Mesenchymal stem cell (in vitro differentiated cells and primary cell): ENCODE data around the gene FIGNL2.

Experiments
- DNase-seq: peaks from one replicate; pipeline ENCODE4 v3.0.0-alpha.2; 2013
- H2AFZ ChIP-seq: one replicate; pipeline ENCODE4 v1.6.1; 2013; ENCODE audit warnings: low read depth, mild to moderate bottlenecking, control low read depth, inconsistent platforms, low read length, moderate library complexity
- H2AK5ac ChIP-seq: 2 replicates; pipeline ENCODE4 v1.6.1; 2013; ENCODE audit warnings: low read length, moderate library complexity, mild to moderate bottlenecking, inconsistent platforms; ENCODE audit not compliant: severe bottlenecking
- H2BK120ac ChIP-seq: one replicate; pipeline ENCODE4 v1.6.1; 2013; ENCODE audit warnings: low read depth, mild to moderate bottlenecking, inconsistent platforms, low read length, moderate library complexity
- H2BK12ac ChIP-seq, 2 experiments: one replicate each; pipeline ENCODE4 v1.6.1; 2013; ENCODE audit warnings: inconsistent platforms in 2 of 2, low read length in 2 of 2, mild to moderate bottlenecking in 2 of 2, moderate library complexity in 2 of 2, control low read depth in 1 of 2
- H2BK15ac ChIP-seq: one replicate; pipeline ENCODE4 v1.6.1; 2013; ENCODE audit warnings: mild to moderate bottlenecking, low read depth, inconsistent platforms; ENCODE audit not compliant: poor library complexity, severe bottlenecking
- H2BK5ac ChIP-seq: 2 replicates; pipeline ENCODE4 v1.6.1; 2013; ENCODE audit warnings: low read depth, mild to moderate bottlenecking, low read length, control low read depth, inconsistent platforms; ENCODE audit not compliant: poor library complexity, severe bottlenecking
- H3K14ac ChIP-seq, 2 experiments: one replicate each; pipeline ENCODE4 v1.6.1; 2013; ENCODE audit warnings: inconsistent platforms in 2 of 2, low read length in 2 of 2, control low read depth in 1 of 2, mild to moderate bottlenecking in 1 of 2, moderate library complexity in 1 of 2
- H3K18ac ChIP-seq, 2 experiments: one replicate each; pipeline ENCODE4 v1.6.1; 2013; ENCODE audit warnings: inconsistent platforms in 2 of 2, low read length in 2 of 2, control low read depth in 1 of 2, low read depth in 1 of 2, mild to moderate bottlenecking in 1 of 2
- H3K23ac ChIP-seq, 2 experiments: one replicate each; pipeline ENCODE4 v1.6.1; 2013; ENCODE audit warnings: inconsistent platforms in 2 of 2, low read length in 2 of 2, mild to moderate bottlenecking in 2 of 2, moderate library complexity in 2 of 2, control low read depth in 1 of 2
- H3K27ac ChIP-seq: 2 replicates; pipeline ENCODE4 v1.5.1; 2013; ENCODE audit warnings: mild to moderate bottlenecking, moderate library complexity, low read length, control low read depth, inconsistent platforms; ENCODE audit not compliant: poor library complexity, severe bottlenecking
- H3K27me3 ChIP-seq, 2 experiments: 2 replicates each; pipeline versions ENCODE4 v1.6.1 to v1.7.0; 2013; ENCODE audit warnings: low read length in 2 of 2, mild to moderate bottlenecking in 2 of 2, moderate library complexity in 2 of 2, control low read depth in 1 of 2, inconsistent platforms in 1 of 2; ENCODE audit not compliant: control insufficient read depth in 1 of 2, insufficient read depth in 1 of 2
- H3K36me3 ChIP-seq, 2 experiments: 2 replicates each; pipeline versions ENCODE4 v1.6.1 to v1.7.0; 2013; ENCODE audit warnings: low read length in 2 of 2, control low read depth in 1 of 2, inconsistent platforms in 1 of 2, low read depth in 1 of 2, mild to moderate bottlenecking in 1 of 2; ENCODE audit not compliant: insufficient read depth in 2 of 2, control insufficient read depth in 1 of 2
- H3K4ac ChIP-seq, 2 experiments: one replicate each; pipeline ENCODE4 v1.6.1; 2013; ENCODE audit warnings: inconsistent platforms in 2 of 2, low read length in 2 of 2, mild to moderate bottlenecking in 2 of 2, moderate library complexity in 2 of 2, control low read depth in 1 of 2, low read depth in 1 of 2
- H3K4me1 ChIP-seq: 2 replicates; pipeline ENCODE4 v1.6.1; 2013; ENCODE audit warnings: low read depth, low read length, control low read depth; ENCODE audit not compliant: control insufficient read depth, insufficient read depth
- H3K4me2 ChIP-seq: 2 replicates; pipeline ENCODE4 v1.6.1; 2013; ENCODE audit warnings: low read length, mild to moderate bottlenecking, inconsistent platforms; ENCODE audit not compliant: poor library complexity, severe bottlenecking
- H3K4me3 ChIP-seq, 2 experiments: 2 replicates each; pipeline versions ENCODE4 v1.5.1 to v1.7.0; 2013; ENCODE audit warnings: low read length in 2 of 2, mild to moderate bottlenecking in 2 of 2, control low read depth in 1 of 2, low read depth in 1 of 2; ENCODE audit not compliant: insufficient read depth in 1 of 2
- H3K79me1 ChIP-seq: replicated peaks from 2 replicates; pipeline ENCODE4 v1.6.1; 2013; ENCODE audit warnings: mild to moderate bottlenecking, control low read depth, low read length, inconsistent platforms; ENCODE audit not compliant: poor library complexity, severe bottlenecking
- H3K9ac ChIP-seq: 2 replicates; pipeline ENCODE4 v1.7.0; 2013; ENCODE audit warnings: mild to moderate bottlenecking, low read length, moderate library complexity
- H3K9me3 ChIP-seq: 2 replicates; pipeline ENCODE4 v1.7.0; 2013; ENCODE audit warnings: mild to moderate bottlenecking, low read length; ENCODE audit not compliant: control insufficient read depth
- H4K8ac ChIP-seq: one replicate; pipeline ENCODE4 v1.6.1; 2013; ENCODE audit warnings: inconsistent platforms, mild to moderate bottlenecking, low read length, moderate library complexity
- H4K91ac ChIP-seq: one replicate; pipeline ENCODE4 v1.6.1; 2013; ENCODE audit warnings: mild to moderate bottlenecking, low read length, inconsistent platforms
- WGBS: methylation state at CpG from one replicate; pipeline ENCODE4 v1.1.7; 2013; ENCODE audit warnings: mixed read lengths; 5-methylcytosine and 5-hydroxymethylcytosine counted together

FIGNL2 gene

GRCh38 chr12:51841727-51842126 is 6.8 kb downstream of the FIGNL2 start:
- WGBS = 76% methylated on average over 6 of the region's 6 CpGs
- no peak overlapping the region for H3K9ac ChIP-seq
- no peak overlapping the region for H3K14ac ChIP-seq
- H3K27me3 ChIP-seq = peaks cover 90 to 91% of the 10 kb centered on the region in 2 experiments
- no peak overlapping the region for H2BK12ac ChIP-seq
- no peak overlapping the region for H4K91ac ChIP-seq
- peaks cover 6% of the 10 kb centered on the region for H3K4me1 ChIP-seq
- no peak overlapping the region for H3K4ac ChIP-seq
- H3K18ac ChIP-seq = no peak overlapping the region
- no peak overlapping the region for H2BK15ac ChIP-seq
- H2AFZ ChIP-seq = no peak overlapping the region
- H3K79me1 ChIP-seq = no peaks in the 10 kb centered on the region
- no peak overlapping the region for H2BK120ac ChIP-seq
- H3K9me3 ChIP-seq = no peaks in the 10 kb centered on the region
- H3K4me2 ChIP-seq = no peak overlapping the region
- no peak overlapping the region for H2AK5ac ChIP-seq
- H3K27ac ChIP-seq = no peak overlapping the region
- no peak overlapping the region for H2BK5ac ChIP-seq
- H4K8ac ChIP-seq = no peak overlapping the region
- H3K23ac ChIP-seq = no peak overlapping the region
- no peak for DNase-seq
- H3K36me3 ChIP-seq = no peaks in the 10 kb centered on the region
- H3K4me3 ChIP-seq = no peak overlapping the region

- H2AFZ ChIP-seq = no peak overlapping the region
- H2BK120ac ChIP-seq = no peak overlapping the region
- H3K4ac ChIP-seq = no peak overlapping the region
- H3K18ac ChIP-seq = no peak overlapping the region
- H3K4me1 ChIP-seq = no peaks in the 10 kb centered on the region
- H3K27me3 ChIP-seq = peaks cover 90 to 91% of the 10 kb centered on the region in 2 experiments
- no peak overlapping the region for H3K14ac ChIP-seq
- H3K9ac ChIP-seq = no peak overlapping the region
- H2BK15ac ChIP-seq = no peak overlapping the region
- H4K91ac ChIP-seq = no peak overlapping the region
- H3K9me3 ChIP-seq = no peaks in the 10 kb centered on the region
- 85% methylated on average over 6 of the region's 6 CpGs for WGBS
- H2BK12ac ChIP-seq = no peak overlapping the region
- DNase-seq = no peak
- H3K4me2 ChIP-seq = no peak overlapping the region
- H2BK5ac ChIP-seq = no peak overlapping the region
- H3K23ac ChIP-seq = no peak overlapping the region
- no peak overlapping the region for H4K8ac ChIP-seq
- H3K79me1 ChIP-seq = no peaks in the 10 kb centered on the region
- H3K36me3 ChIP-seq = no peaks in the 10 kb centered on the region
- no peak overlapping the region for H3K4me3 ChIP-seq
- H2AK5ac ChIP-seq = no peak overlapping the region
- H3K27ac ChIP-seq = no peak overlapping the region
These were observed 7.6 kb downstream of the FIGNL2 start for GRCh38 chr12:51840966-51841365.

- Histone ChIP-seq H3K27me3 (peaks cover 87 to 89% of the 10 kb centered on the region in 2 experiments), H2AFZ (no peak overlapping the region), H3K36me3 (no peaks in the 10 kb centered on the region), H2BK120ac (no peak overlapping the region), H3K4ac (no peak overlapping the region), H3K9me3 (no peaks in the 10 kb centered on the region), H2BK12ac (peak overlapping the region in 1 of 2 experiments; percentile 25), H3K27ac (no peak overlapping the region), H3K4me1 (no peaks in the 10 kb centered on the region), H3K79me1 (no peaks in the 10 kb centered on the region), H3K4me2 (no peak overlapping the region), H3K4me3 (no peak overlapping the region), H3K18ac (no peak overlapping the region), H3K9ac (no peak overlapping the region), H3K14ac (no peak overlapping the region), H4K8ac (no peak overlapping the region), H2AK5ac (no peak overlapping the region), H4K91ac (no peak overlapping the region), H2BK5ac (no peak overlapping the region), H3K23ac (peak overlapping the region in 1 of 2 experiments; percentile 9), H2BK15ac (no peak overlapping the region)
- 80% methylated on average over 5 of the region's 5 CpGs for WGBS
- no peak for DNase-seq
These were observed 9.1 kb downstream of the FIGNL2 start for GRCh38 chr12:51839310-51839947.

GRCh38 chr12:51838762-51839161 is 9.8 kb downstream of the FIGNL2 start:
- Histone ChIP-seq H3K4me1 (no peaks in the 10 kb centered on the region), H3K4me2 (no peak overlapping the region), H3K79me1 (no peaks in the 10 kb centered on the region), H3K36me3 (no peaks in the 10 kb centered on the region), H2BK120ac (no peak overlapping the region), H3K27me3 (peaks cover 87 to 89% of the 10 kb centered on the region in 2 experiments), H2AFZ (no peak overlapping the region), H4K91ac (no peak overlapping the region), H2BK15ac (no peak overlapping the region), H2AK5ac (no peak overlapping the region), H2BK12ac (no peak overlapping the region), H3K27ac (no peak overlapping the region), H4K8ac (peak overlapping the region; percentile 47), H2BK5ac (no peak overlapping the region), H3K14ac (no peak overlapping the region), H3K4me3 (no peak overlapping the region), H3K4ac (no peak overlapping the region), H3K18ac (peak overlapping the region in 1 of 2 experiments; percentile 1), H3K9me3 (no peaks in the 10 kb centered on the region), H3K9ac (no peak overlapping the region), H3K23ac (no peak overlapping the region)
- DNase-seq = no peak
- 52% methylated on average over 4 of the region's 4 CpGs for WGBS
